ENCODE data around the gene OR2M5.

DNA sequence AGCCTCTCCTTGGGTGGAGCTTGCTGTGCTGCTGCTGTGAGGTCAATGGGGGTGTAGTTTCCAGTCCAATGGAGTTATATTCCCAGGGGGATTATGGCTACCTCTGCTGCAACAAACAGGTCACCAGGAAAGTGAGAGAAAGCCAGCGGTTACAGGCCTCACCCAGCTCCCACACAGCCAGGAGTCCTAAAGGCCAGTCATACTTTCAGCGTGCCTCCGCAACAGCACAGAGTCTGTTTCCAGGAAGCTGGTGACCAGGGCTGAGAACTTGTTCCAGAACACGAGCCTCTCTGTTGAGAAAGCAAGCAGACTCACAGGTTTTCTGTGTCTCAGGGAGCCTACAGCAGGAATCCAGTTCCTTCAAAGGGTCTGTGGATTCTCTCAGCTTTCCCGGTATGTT is 17.3 kb upstream of the OR2M5 start:
- TF ChIP-seq HDAC2 (IDR thresholded peaks at IDR 0.05; ENCODE audit: borderline replicate concordance in 1 of 2, low read depth in 2 of 2, low read length in 2 of 2) (no peak), CHD2 (IDR thresholded peaks at IDR 0.05; ENCODE audit: low read length) (no peak), JUN (IDR thresholded peaks at IDR 0.05; ENCODE audit: low read depth, low read length) (no peak), POLR2A (IDR thresholded peaks at IDR 0.05; ENCODE audit: control extremely low read depth in 1 of 2, low read depth in 2 of 2, low read length in 2 of 2) (no peak), EZH2 (IDR thresholded peaks at IDR 0.05; ENCODE audit: low read depth, low read length, severe bottlenecking) (no peak), YY1 (IDR thresholded peaks at IDR 0.05; ENCODE audit: low read depth, low read length) (no peak), ASH2L (IDR thresholded peaks at IDR 0.05; ENCODE audit: low read length) (no peak), CTCF (IDR thresholded peaks at IDR 0.05; ENCODE audit: control extremely low read depth in 1 of 3, insufficient read depth in 1 of 3, low read depth in 1 of 3, low read length in 3 of 3) (no peak), CEBPB (IDR thresholded peaks at IDR 0.05; ENCODE audit: low read depth, low read length) (no peak), ZNF274 (IDR thresholded peaks at IDR 0.05; ENCODE audit: borderline replicate concordance, extremely low read depth, low read length) (no peak), SP2 (IDR thresholded peaks at IDR 0.05; ENCODE audit: low read length) (no peak)
